H4 (cell line): Measurements from ENCODE around the gene SLC9A3. TPM values are rescaled to one million over a fixed set of nuclear protein-coding genes. Genes with fewer than 3 reads are reported as not detected.
A peak's percentile ranks its signal among the peaks of the same experiment; 100 is the strongest.

Experiments
- DNase-seq: peaks from one replicate; pipeline ENCODE4 v3.0.0-alpha.2; 2015; ENCODE audit warnings: low spot score
- total RNA-seq: library from RNA; depleted of rRNA; stranded (reverse); fragments of >200 nt; shearing (Covaris generic); gene quantifications from 2 replicates; pipeline ENCODE4 v1.2.3, GENCODE V29; 2014

SLC9A3 gene
- total RNA-seq, 1 experiment from 2014 or later = 2.3 TPM

GRCh38 chr5:555058-555623, 30.9 kb upstream of the SLC9A3 start:
- DNase-seq = no peak

GRCh38 chr5:554284-554988, 30.2 kb upstream of the SLC9A3 start:
- DNase-seq = no peak

GRCh38 chr5:553874-554273, 29.6 kb upstream of the SLC9A3 start:
- DNase-seq = peak; percentile 43

GRCh38 chr5:551406-551805, 27.2 kb upstream of the SLC9A3 start:
- no peak for DNase-seq

GRCh38 chr5:549229-549628, 25.0 kb upstream of the SLC9A3 start:
- DNase-seq = no peak

GRCh38 chr5:548256-548655, 24.0 kb upstream of the SLC9A3 start:
- no peak for DNase-seq

GRCh38 chr5:547086-547924, 23.1 kb upstream of the SLC9A3 start:
- no peak for DNase-seq

- DNase-seq = no peak
Measured at GRCh38 chr5:546376-546908, 22.2 kb upstream of the SLC9A3 start.

GRCh38 chr5:545641-546375, 21.6 kb upstream of the SLC9A3 start:
- DNase-seq = no peak

- DNase-seq = no peak
Measured at GRCh38 chr5:544675-545355, 20.6 kb upstream of the SLC9A3 start.

- DNase-seq = peak; percentile 46
Measured at GRCh38 chr5:543755-544674, 19.8 kb upstream of the SLC9A3 start.

GRCh38 chr5:543351-543750, 19.1 kb upstream of the SLC9A3 start:
- no peak for DNase-seq

- DNase-seq = no peak
Measured at GRCh38 chr5:542319-543311, 18.4 kb upstream of the SLC9A3 start.

- DNase-seq = no peak
Measured at GRCh38 chr5:541539-542318, 17.5 kb upstream of the SLC9A3 start.

GRCh38 chr5:540906-541538, 16.8 kb upstream of the SLC9A3 start:
- no peak for DNase-seq

GRCh38 chr5:540071-540905, 16.0 kb upstream of the SLC9A3 start:
- no peak for DNase-seq
